ENCODE results near the gene ZNF423. TPM values are rescaled to one million over a fixed set of nuclear protein-coding genes. Genes with fewer than 3 reads are reported as not detected.

ZNF423 gene
- total RNA-seq, 1 experiment from 2014 or later: 11.1 TPM

DNA sequence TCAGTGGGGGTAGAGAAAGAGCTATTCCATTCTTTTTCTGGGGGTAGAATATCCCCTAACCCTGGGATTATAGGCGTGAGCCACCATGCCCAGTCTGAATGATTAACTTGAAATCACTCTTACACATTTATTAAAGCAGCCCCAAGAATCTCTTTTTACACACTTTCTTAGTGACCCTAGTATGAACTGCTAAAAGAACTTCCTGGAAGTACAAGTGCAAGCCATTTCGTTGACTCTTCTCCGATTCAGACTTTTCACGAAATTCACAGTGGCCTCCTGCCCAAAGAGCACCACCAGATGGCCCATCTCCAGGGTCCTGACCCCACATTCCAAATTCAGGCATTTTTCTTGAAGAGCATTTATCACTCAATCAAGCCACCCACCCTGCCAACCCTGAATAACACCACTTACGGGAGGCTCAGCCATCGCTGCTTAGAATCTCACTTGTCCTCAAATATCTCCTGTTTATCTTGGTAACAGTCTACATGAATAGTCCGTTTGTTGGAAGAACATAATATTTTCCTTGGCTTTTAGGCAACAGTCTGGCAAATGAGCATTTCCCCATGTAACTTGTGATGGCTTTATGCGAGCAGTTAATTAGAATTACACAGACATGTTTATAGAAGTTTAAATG is 28.0 kb downstream of the ZNF423 start:
- Histone ChIP-seq H3K4me1 (ENCODE audit: insufficient read depth, low read length, poor library complexity, severe bottlenecking) (peaks cover 23% of the 10 kb centered on the region), H3K36me3 (ENCODE audit: insufficient read depth, low read length, poor library complexity, severe bottlenecking) (no peaks in the 10 kb centered on the region), H3K9me3 (ENCODE audit: low read depth, low read length, poor library complexity, severe bottlenecking) (no peaks in the 10 kb centered on the region), H3K27me3 (replicated peaks; ENCODE audit: insufficient read depth, low read depth, low read length, poor library complexity) (no peaks in the 10 kb centered on the region), H3K4me3 (ENCODE audit: low read depth, low read length, poor library complexity, severe bottlenecking) (no peak overlapping the region), H3K27ac (ENCODE audit: low read depth, low read length, poor library complexity, severe bottlenecking) (no peak overlapping the region)
- TF ChIP-seq CTCF (conservative IDR thresholded peaks at IDR 0.05; ENCODE audit: low read depth, low read length) (no peak), EZH2 (IDR thresholded peaks at IDR 0.05; ENCODE audit: borderline replicate concordance, low read depth, low read length, poor library complexity, severe bottlenecking) (no peak)
- BruUV-seq (replicated peaks): no TSS peak
- no peak for DNase-seq (ENCODE audit: low spot score)
- intact Hi-C loops (cut with micrococcal nuclease; ENCODE audit: unreplicated experiment): no loop called here
- CTCF ChIA-PET: no interaction called here
- POLR2A ChIA-PET (ENCODE audit: low non-redundant PET): no interaction called here

DNA sequence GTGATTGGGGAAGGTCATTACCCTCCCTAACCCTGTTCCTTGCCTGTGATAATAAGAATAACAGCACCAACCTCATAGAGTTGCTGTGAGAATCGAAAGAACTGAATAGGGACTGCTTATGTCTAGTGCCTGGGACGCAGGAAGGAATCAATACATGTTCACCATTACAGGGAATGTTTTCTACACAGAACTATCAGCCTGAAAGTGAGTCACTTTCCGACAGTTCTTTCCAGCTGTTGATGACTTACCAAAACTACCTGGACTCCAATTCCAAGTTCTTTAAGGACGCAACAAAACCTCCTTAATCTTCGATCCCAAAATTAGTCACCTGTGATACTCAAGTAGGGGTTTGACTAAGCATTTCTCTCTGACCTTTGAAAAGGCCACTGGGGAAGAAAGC is 29.4 kb downstream of the ZNF423 start:
- no TSS peak for BruUV-seq (replicated peaks)
- ChIA-PET CTCF (no interaction called here), POLR2A (ENCODE audit: low non-redundant PET) (no interaction called here)
- no peak overlapping the region for H3K4me3 ChIP-seq (ENCODE audit: low read depth, low read length, poor library complexity, severe bottlenecking)
- intact Hi-C loops (cut with micrococcal nuclease; ENCODE audit: unreplicated experiment): no loop called here
- H3K4me1 ChIP-seq (ENCODE audit: insufficient read depth, low read length, poor library complexity, severe bottlenecking): peaks cover 20% of the 10 kb centered on the region
- H3K36me3 ChIP-seq (ENCODE audit: insufficient read depth, low read length, poor library complexity, severe bottlenecking): no peaks in the 10 kb centered on the region
- TF ChIP-seq EZH2 (IDR thresholded peaks at IDR 0.05; ENCODE audit: borderline replicate concordance, low read depth, low read length, poor library complexity, severe bottlenecking) (no peak), CTCF (conservative IDR thresholded peaks at IDR 0.05; ENCODE audit: low read depth, low read length) (no peak)
- DNase-seq (ENCODE audit: low spot score): no peak
- H3K27ac ChIP-seq (ENCODE audit: low read depth, low read length, poor library complexity, severe bottlenecking): no peak overlapping the region
- no peaks in the 10 kb centered on the region for H3K27me3 ChIP-seq (replicated peaks; ENCODE audit: insufficient read depth, low read depth, low read length, poor library complexity)
- no peaks in the 10 kb centered on the region for H3K9me3 ChIP-seq (ENCODE audit: low read depth, low read length, poor library complexity, severe bottlenecking)

GRCh38 chr16:49825041-49825440 is 30.9 kb downstream of the ZNF423 start:
- Histone ChIP-seq H3K27ac (ENCODE audit: low read depth, low read length, poor library complexity, severe bottlenecking) (no peak overlapping the region), H3K27me3 (replicated peaks; ENCODE audit: insufficient read depth, low read depth, low read length, poor library complexity) (no peaks in the 10 kb centered on the region), H3K36me3 (ENCODE audit: insufficient read depth, low read length, poor library complexity, severe bottlenecking) (no peaks in the 10 kb centered on the region), H3K9me3 (ENCODE audit: low read depth, low read length, poor library complexity, severe bottlenecking) (no peaks in the 10 kb centered on the region), H3K4me1 (ENCODE audit: insufficient read depth, low read length, poor library complexity, severe bottlenecking) (peaks cover 20% of the 10 kb centered on the region), H3K4me3 (ENCODE audit: low read depth, low read length, poor library complexity, severe bottlenecking) (no peak overlapping the region)
- DNase-seq (ENCODE audit: low spot score): no peak
- BruUV-seq (replicated peaks): no TSS peak
- ChIA-PET POLR2A (ENCODE audit: low non-redundant PET) (no interaction called here), CTCF (no interaction called here)
- no peak for TF ChIP-seq EZH2 (IDR thresholded peaks at IDR 0.05; ENCODE audit: borderline replicate concordance, low read depth, low read length, poor library complexity, severe bottlenecking)
- no peak for TF ChIP-seq CTCF (conservative IDR thresholded peaks at IDR 0.05; ENCODE audit: low read depth, low read length)
- intact Hi-C loops (cut with micrococcal nuclease; ENCODE audit: unreplicated experiment): no loop called here
